CD4-positive, CD25-positive, alpha-beta regulatory T cell (primary cell): ENCODE measurements around the gene KLF5. TPM values are rescaled to one million over a fixed set of nuclear protein-coding genes. Genes with fewer than 3 reads are reported as not detected.

Experiments used
- ATAC-seq, 2 donors: fragments of 150-1000 bp; cut with Tn5 transposase; one replicate each; pipeline ENCODE4 v1.10.0; 2021; ENCODE audit warnings: low read depth in 2 of 2, moderate number of reproducible peaks in 2 of 2, moderate library complexity in 1 of 2
- DNase-seq, 3 donors: peaks; one replicate each; pipeline versions ENCODE4 v3.0.0 to v3.0.0-alpha.2; 2012 to 2022; ENCODE audit warnings: mixed read lengths in 1 of 3
- H3K27ac ChIP-seq: one replicate; pipeline ENCODE4 v1.7.0; 2013; ENCODE audit warnings: mild to moderate bottlenecking, low read length; ENCODE audit not compliant: insufficient read depth, poor library complexity, severe bottlenecking
- H3K27me3 ChIP-seq: one replicate; pipeline ENCODE4 v1.7.0; 2013; ENCODE audit warnings: low read length; ENCODE audit not compliant: control insufficient read depth, insufficient read depth
- H3K36me3 ChIP-seq: one replicate; pipeline ENCODE4 v1.7.0; 2013; ENCODE audit warnings: mild to moderate bottlenecking, low read length, moderate library complexity; ENCODE audit not compliant: control insufficient read depth, insufficient read depth
- H3K4me1 ChIP-seq: 2 replicates; pipeline ENCODE4 v1.7.0; 2013; ENCODE audit warnings: mild to moderate bottlenecking, low read length; ENCODE audit not compliant: insufficient read depth, control insufficient read depth, poor library complexity, severe bottlenecking
- H3K4me3 ChIP-seq: one replicate; pipeline ENCODE4 v1.7.0; 2013; ENCODE audit warnings: low read depth, mild to moderate bottlenecking, low read length, moderate library complexity
- H3K9me3 ChIP-seq, 2 experiments: 1 replicate in 1 of 2; 2 replicates in 1 of 2; pipeline ENCODE4 v1.7.0; 2013; ENCODE audit warnings: low read length in 2 of 2, mild to moderate bottlenecking in 1 of 2, moderate library complexity in 1 of 2; ENCODE audit not compliant: control insufficient read depth in 2 of 2
- H3K27ac Mint-ChIP-seq, 3 donors: one replicate each; pipeline ENCODE4 v1.8.0; 2020 to 2022; ENCODE audit warnings: mild to moderate bottlenecking in 3 of 3, mixed read lengths in 3 of 3, moderate library complexity in 2 of 3
- H3K27me3 Mint-ChIP-seq: one replicate; pipeline ENCODE4 v1.8.0; 2022; ENCODE audit warnings: mild to moderate bottlenecking, mixed read lengths
- H3K36me3 Mint-ChIP-seq: one replicate; pipeline ENCODE4 v1.8.0; 2020; ENCODE audit warnings: mixed read lengths
- H3K4me1 Mint-ChIP-seq, 4 donors: one replicate each; pipeline ENCODE4 v1.8.0; 2020 to 2022; ENCODE audit warnings: mixed read lengths in 4 of 4, mild to moderate bottlenecking in 1 of 4
- H3K4me3 Mint-ChIP-seq, 4 donors: one replicate each; pipeline ENCODE4 v1.8.0; 2020 to 2022; ENCODE audit warnings: mild to moderate bottlenecking in 4 of 4, mixed read lengths in 4 of 4, moderate library complexity in 3 of 4
- H3K9me3 Mint-ChIP-seq, 7 donors: one replicate each; pipeline ENCODE4 v1.8.0; 2020 to 2022; ENCODE audit warnings: mixed read lengths in 7 of 7, mild to moderate bottlenecking in 3 of 7, moderate library complexity in 2 of 7
- polyA plus RNA-seq, 4 donors: library from polyadenylated mRNA; unstranded; fragments of 300-500 nt; fragmentation: Illumina TruSeq; gene quantifications; one replicate each; pipeline ENCODE4 v1.2.3, GENCODE V29; 2021
- total RNA-seq: library from RNA; stranded (reverse); gene quantifications from one replicate; pipeline ENCODE4 v1.2.3, GENCODE V29; 2022

KLF5 gene
- total RNA-seq (3.5 TPM), polyA plus RNA-seq (under 1 TPM in 3 of 4 donors, not detected in 1; 0.30 to 0.61 (median 0.44) TPM)

DNA sequence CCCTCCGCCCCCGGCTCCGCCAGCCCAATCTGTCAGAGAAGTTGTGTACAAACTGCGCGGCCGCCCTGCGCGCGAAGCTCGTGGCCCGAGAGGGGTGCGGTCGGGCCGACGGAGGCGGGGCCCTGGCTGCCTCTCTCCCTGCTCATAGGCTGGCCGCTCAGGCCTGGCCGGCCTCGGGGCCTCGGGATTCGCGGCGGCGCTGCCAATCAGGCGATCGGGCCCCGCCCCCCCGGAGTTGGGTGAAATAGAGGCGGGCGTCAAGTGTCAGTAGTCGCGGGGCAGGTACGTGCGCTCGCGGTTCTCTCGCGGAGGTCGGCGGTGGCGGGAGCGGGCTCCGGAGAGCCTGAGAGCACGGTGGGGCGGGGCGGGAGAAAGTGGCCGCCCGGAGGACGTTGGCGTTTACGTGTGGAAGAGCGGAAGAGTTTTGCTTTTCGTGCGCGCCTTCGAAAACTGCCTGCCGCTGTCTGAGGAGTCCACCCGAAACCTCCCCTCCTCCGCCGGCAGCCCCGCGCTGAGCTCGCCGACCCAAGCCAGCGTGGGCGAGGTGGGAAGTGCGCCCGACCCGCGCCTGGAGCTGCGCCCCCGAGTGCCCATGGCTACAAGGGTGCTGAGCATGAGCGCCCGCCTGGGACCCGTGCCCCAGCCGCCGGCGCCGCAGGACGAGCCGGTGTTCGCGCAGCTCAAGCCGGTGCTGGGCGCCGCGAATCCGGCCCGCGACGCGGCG, at the start of gene KLF5:
Gene KLF5 (plus strand): TSS at position 270 of the 724 bp plus-strand sequence. CDS start 323 bp downstream, at position 593.
- H3K27ac Mint-ChIP-seq = peak within 1 kb of the TSS; percentile 32 to 91 (median 56)

GRCh38 chr13:73011751-73012150, 47.1 kb upstream of the KLF5 start:
- Mint-ChIP-seq H3K27me3 (no peaks in the 10 kb centered on the region), H3K27ac (no peak overlapping the region), H3K9me3 (peaks cover 0 to 1% (median 0%) of the 10 kb centered on the region in 7 donors), H3K36me3 (peaks cover 40% of the 10 kb centered on the region), H3K4me1 (peaks cover 0 to 5% (median 2%) of the 10 kb centered on the region in 4 donors), H3K4me3 (no peak overlapping the region)
- Histone ChIP-seq H3K9me3 (no peaks in the 10 kb centered on the region), H3K27ac (no peak overlapping the region), H3K36me3 (no peaks in the 10 kb centered on the region), H3K4me3 (no peak overlapping the region), H3K4me1 (no peaks in the 10 kb centered on the region), H3K27me3 (no peaks in the 10 kb centered on the region)
- DNase-seq = no peak
- ATAC-seq = no peak

More for the DNA sequence above, at the start of gene KLF5:
- H3K27me3 Mint-ChIP-seq = peaks cover 70% of the 10 kb centered on the region
- H3K9me3 Mint-ChIP-seq = peaks cover 0 to 2% (median 0%) of the 10 kb centered on the region in 7 donors
- no peaks in the 10 kb centered on the region for H3K36me3 ChIP-seq
- H3K4me3 Mint-ChIP-seq = peak within 1 kb of the TSS; percentile 84 to 94 (median 92)
- H3K27ac ChIP-seq = no peak within 1 kb of the TSS
- H3K4me1 Mint-ChIP-seq = peaks cover 7 to 23% (median 17%) of the 10 kb centered on the region in 4 donors
- H3K9me3 ChIP-seq = no peaks in the 10 kb centered on the region
- peaks cover 32% of the 10 kb centered on the region for H3K27me3 ChIP-seq
- H3K4me1 ChIP-seq = peaks cover 14% of the 10 kb centered on the region
- peaks cover 5% of the 10 kb centered on the region for H3K36me3 Mint-ChIP-seq
- ATAC-seq (peak; percentile 97), DNase-seq (peak; percentile 83 to 96 (median 86))
- peak within 1 kb of the TSS; percentile 46 for H3K4me3 ChIP-seq

- H3K27ac Mint-ChIP-seq = no peak overlapping the region
- no peak overlapping the region for H3K4me3 Mint-ChIP-seq
- Histone ChIP-seq H3K36me3 (no peaks in the 10 kb centered on the region), H3K4me3 (no peak overlapping the region), H3K9me3 (no peaks in the 10 kb centered on the region), H3K27me3 (no peaks in the 10 kb centered on the region), H3K4me1 (no peaks in the 10 kb centered on the region), H3K27ac (no peak overlapping the region)
- peaks cover 0 to 4% (median 0%) of the 10 kb centered on the region in 4 donors for H3K4me1 Mint-ChIP-seq
- H3K27me3 Mint-ChIP-seq = no peaks in the 10 kb centered on the region
- ATAC-seq = no peak
- H3K9me3 Mint-ChIP-seq = peaks cover 0 to 3% (median 0%) of the 10 kb centered on the region in 7 donors
- peaks cover 45% of the 10 kb centered on the region for H3K36me3 Mint-ChIP-seq
- DNase-seq = no peak
These were observed 43.0 kb upstream of the KLF5 start for GRCh38 chr13:73015805-73016204.

GRCh38 chr13:73018336-73018735, 40.5 kb upstream of the KLF5 start:
- H3K36me3 ChIP-seq = no peaks in the 10 kb centered on the region
- no peaks in the 10 kb centered on the region for H3K27me3 ChIP-seq
- H3K9me3 ChIP-seq = no peaks in the 10 kb centered on the region
- peaks cover 36% of the 10 kb centered on the region for H3K36me3 Mint-ChIP-seq
- no peaks in the 10 kb centered on the region for H3K27me3 Mint-ChIP-seq
- no peak overlapping the region for H3K4me3 ChIP-seq
- DNase-seq (no peak), ATAC-seq (no peak)
- H3K27ac ChIP-seq = no peak overlapping the region
- H3K4me1 ChIP-seq = no peaks in the 10 kb centered on the region
- H3K4me1 Mint-ChIP-seq = no peaks in the 10 kb centered on the region
- peak overlapping the region in 1 of 4 donors; percentile 3 for H3K4me3 Mint-ChIP-seq
- no peak overlapping the region for H3K27ac Mint-ChIP-seq
- peaks cover 0 to 3% (median 0%) of the 10 kb centered on the region in 7 donors for H3K9me3 Mint-ChIP-seq

DNA sequence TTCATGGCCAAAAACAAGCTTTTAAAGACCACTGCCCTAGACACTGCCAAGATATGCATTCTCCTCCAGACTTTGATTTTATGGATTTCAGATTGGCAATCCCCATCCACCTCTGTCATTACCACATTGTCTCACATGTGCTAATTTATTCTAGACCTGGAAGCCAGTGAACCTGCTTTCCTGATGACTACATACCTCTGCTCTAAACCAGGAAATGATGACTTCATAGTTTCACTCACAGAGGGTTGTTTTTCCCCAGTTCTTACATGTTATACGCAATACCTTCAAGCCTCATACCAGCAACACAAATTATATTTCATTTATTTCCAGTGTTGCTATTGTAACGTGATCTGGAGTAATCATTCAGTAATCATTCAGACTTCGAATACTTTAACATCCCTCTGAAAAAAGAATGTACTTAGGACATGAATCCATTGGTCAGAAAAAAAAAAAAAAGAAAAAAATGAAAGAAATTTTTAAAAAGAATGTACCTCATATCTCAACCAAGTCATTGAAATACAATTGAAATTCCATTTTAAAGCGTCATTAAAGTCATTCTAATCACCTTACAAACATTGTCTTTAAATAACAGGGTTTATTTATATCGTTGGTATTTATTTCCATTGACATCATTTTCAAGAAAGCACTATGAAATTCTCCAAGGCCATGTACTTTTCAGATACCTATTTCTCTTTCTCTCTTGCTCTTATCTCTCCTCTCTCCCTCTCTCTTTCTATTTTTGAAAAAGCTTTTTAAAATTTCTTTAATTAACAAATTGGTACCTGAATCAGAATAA, 33.4 kb upstream of the KLF5 start:
- no peak overlapping the region for H3K27ac Mint-ChIP-seq
- ATAC-seq = no peak

DNA sequence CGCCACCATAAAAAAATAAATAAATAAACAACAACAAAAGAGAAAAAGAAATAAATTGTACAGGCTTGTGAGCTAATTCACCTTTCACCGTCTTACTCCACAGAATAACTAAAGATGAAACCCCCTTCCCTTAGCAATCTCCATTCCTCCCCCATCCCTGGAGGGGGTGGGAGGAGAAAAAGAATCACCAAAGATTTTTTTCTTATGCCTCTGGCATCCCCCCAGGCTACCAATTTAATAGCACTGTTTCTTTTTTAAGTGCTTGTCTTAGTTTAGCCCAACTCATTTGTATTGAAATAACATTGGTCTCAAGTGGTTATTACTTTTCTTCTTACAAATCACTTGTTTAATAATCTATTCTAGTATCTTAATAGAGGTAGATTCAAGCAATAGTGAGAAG, 23.9 kb upstream of the KLF5 start:
- Histone ChIP-seq H3K9me3 (no peaks in the 10 kb centered on the region), H3K4me3 (no peak overlapping the region), H3K27ac (no peak overlapping the region), H3K27me3 (no peaks in the 10 kb centered on the region), H3K36me3 (no peaks in the 10 kb centered on the region), H3K4me1 (no peaks in the 10 kb centered on the region)
- no peaks in the 10 kb centered on the region for H3K4me1 Mint-ChIP-seq
- DNase-seq (no peak), ATAC-seq (no peak)
- peaks cover 0 to 1% (median 0%) of the 10 kb centered on the region in 7 donors for H3K9me3 Mint-ChIP-seq
- no peak overlapping the region for H3K4me3 Mint-ChIP-seq
- H3K27me3 Mint-ChIP-seq = no peaks in the 10 kb centered on the region
- no peaks in the 10 kb centered on the region for H3K36me3 Mint-ChIP-seq
- H3K27ac Mint-ChIP-seq = no peak overlapping the region

More for the DNA sequence above, 33.4 kb upstream of the KLF5 start:
- peaks cover 0 to 3% (median 0%) of the 10 kb centered on the region in 7 donors for H3K9me3 Mint-ChIP-seq
- no peak overlapping the region for H3K4me3 Mint-ChIP-seq
- no peaks in the 10 kb centered on the region for H3K27me3 Mint-ChIP-seq
- DNase-seq = peak in 1 of 3 donors; percentile 38
- Histone ChIP-seq H3K27me3 (no peaks in the 10 kb centered on the region), H3K4me3 (no peak overlapping the region), H3K27ac (no peak overlapping the region), H3K36me3 (no peaks in the 10 kb centered on the region), H3K4me1 (no peaks in the 10 kb centered on the region), H3K9me3 (no peaks in the 10 kb centered on the region)
- H3K4me1 Mint-ChIP-seq = no peaks in the 10 kb centered on the region
- peaks cover 4% of the 10 kb centered on the region for H3K36me3 Mint-ChIP-seq

DNA sequence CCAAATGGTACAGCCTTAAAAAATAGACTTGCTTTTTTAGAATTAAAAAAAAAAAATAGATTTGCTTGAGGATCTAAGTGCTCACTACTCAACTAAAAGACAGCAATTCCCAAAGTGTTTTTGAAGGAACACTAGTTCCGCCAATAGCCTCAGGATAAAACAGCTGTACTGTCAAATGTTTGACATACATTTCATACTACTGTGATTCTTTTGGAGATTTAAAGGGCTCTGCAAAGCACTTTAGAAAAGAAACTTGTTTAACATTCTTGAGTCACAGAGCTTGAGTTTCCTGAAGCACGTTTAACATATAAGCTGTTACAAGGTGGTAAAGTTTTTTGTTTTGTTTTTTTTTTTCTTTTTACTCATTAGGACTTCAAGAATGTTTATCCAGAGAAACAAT, 23.1 kb upstream of the KLF5 start:
- Mint-ChIP-seq H3K27ac (no peak overlapping the region), H3K27me3 (no peaks in the 10 kb centered on the region), H3K4me1 (no peaks in the 10 kb centered on the region), H3K4me3 (no peak overlapping the region), H3K9me3 (peaks cover 0 to 1% (median 0%) of the 10 kb centered on the region in 7 donors), H3K36me3 (no peaks in the 10 kb centered on the region)
- H3K9me3 ChIP-seq = no peaks in the 10 kb centered on the region
- H3K4me1 ChIP-seq = no peaks in the 10 kb centered on the region
- H3K27me3 ChIP-seq = no peaks in the 10 kb centered on the region
- ATAC-seq (no peak), DNase-seq (no peak)
- H3K4me3 ChIP-seq = no peak overlapping the region
- H3K27ac ChIP-seq = no peak overlapping the region
- no peaks in the 10 kb centered on the region for H3K36me3 ChIP-seq
